GM18526 (cell line): ENCODE results near the gene CHIT1.

ENCODE experiments used
- POLR2A ChIP-seq: IDR thresholded peaks from 3 replicates; pipeline ENCODE4 v1.6.1; 2011; ENCODE audit not compliant: insufficient read length; ENCODE audit errors: extremely low read depth

CHIT1 gene

GRCh38 chr1:203207751-203208150 lies 21.7 kb downstream of the CHIT1 start:
- TF ChIP-seq POLR2A, result no peak

- TF ChIP-seq POLR2A, result no peak
Observed at GRCh38 chr1:203206129-203206687, 23.3 kb downstream of the CHIT1 start.

- no peak for TF ChIP-seq POLR2A
Observed at GRCh38 chr1:203204756-203205155, 24.7 kb downstream of the CHIT1 start.

- TF ChIP-seq POLR2A, result no peak
Observed at GRCh38 chr1:203202431-203203245, 26.8 kb downstream of the CHIT1 start.

GRCh38 chr1:203201516-203202205 lies 27.8 kb downstream of the CHIT1 start:
- no peak for TF ChIP-seq POLR2A

GRCh38 chr1:203200916-203201315 lies 28.6 kb downstream of the CHIT1 start:
- no peak for TF ChIP-seq POLR2A

DNA sequence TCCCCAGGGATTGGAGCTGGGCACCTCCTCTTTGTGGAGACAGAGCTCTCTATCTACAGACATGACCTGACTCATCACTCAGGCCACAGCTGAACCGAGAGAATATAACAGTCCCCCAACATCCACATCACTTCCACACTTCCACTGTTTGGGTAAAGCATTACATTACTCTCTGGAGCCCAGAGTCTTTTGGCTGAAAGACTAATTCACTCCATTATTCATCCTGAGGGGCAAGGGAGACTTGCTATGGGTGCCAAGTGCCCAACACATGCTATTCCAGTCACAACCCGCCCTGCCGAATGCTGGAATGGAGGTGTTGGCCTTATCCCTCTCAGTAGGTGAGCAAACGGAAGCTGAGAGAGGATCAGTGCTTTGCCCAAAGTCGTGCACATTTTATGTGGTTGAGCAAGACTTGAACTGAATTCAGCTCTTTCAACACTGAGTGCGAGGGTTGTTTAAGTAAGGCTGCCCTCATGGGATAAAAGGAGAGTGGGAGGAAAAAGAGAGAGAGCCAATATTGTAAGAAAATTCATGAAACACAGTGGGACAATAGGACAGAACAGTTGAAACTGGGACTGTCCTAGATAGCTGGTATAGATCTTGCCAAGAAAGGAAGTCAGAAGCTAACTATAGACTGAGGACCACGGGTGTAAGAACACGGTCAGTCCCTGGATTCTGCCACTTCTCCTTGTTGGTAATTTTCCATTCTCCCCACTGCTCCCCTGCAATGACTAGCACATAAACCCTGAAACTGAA lies 29.5 kb downstream of the CHIT1 start:
- no peak for TF ChIP-seq POLR2A

GRCh38 chr1:203199481-203199815 lies 30.0 kb downstream of the CHIT1 start:
- no peak for TF ChIP-seq POLR2A

DNA sequence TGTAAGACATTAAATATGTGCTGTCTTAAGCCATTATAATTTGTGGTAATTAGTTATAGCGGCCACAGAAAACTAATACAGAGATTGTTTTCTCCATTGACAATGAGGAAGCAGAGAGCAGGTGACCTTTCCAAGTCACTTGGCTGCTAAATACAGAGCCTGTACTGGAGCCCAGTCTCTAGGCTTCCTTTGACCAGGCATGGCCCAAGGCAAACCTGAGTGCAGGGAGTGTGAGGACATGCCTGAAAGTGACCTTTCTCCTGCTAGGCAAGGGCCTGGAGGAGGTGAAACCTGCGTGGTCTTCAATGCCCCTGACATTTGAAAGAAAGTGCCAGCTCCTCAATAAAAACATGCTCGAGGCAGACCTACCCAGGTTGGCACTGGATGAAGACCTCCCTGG lies 30.5 kb downstream of the CHIT1 start:
- TF ChIP-seq POLR2A, result no peak

- no peak for TF ChIP-seq POLR2A
Observed at GRCh38 chr1:203197625-203198024, 31.8 kb downstream of the CHIT1 start.

DNA sequence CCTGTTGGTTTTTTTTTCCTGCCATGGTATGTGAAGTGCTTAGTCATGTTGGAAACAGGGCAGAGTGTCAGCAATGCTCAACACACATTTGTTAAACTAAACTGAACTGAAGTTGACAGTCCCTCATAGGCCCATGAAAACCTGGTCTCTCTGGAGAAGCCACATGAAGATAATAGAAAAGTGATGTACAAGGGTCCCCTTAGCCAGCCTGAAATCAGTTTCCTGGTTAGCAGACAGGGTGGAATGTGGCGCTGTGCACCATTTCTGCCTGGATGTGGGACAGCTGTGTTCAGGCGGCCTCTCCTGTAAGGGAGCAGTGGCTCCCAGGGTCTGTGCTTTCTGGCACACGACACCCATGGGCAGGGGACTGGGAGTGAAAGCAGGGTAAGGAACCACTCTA lies 33.1 kb downstream of the CHIT1 start:
- no peak for TF ChIP-seq POLR2A

DNA sequence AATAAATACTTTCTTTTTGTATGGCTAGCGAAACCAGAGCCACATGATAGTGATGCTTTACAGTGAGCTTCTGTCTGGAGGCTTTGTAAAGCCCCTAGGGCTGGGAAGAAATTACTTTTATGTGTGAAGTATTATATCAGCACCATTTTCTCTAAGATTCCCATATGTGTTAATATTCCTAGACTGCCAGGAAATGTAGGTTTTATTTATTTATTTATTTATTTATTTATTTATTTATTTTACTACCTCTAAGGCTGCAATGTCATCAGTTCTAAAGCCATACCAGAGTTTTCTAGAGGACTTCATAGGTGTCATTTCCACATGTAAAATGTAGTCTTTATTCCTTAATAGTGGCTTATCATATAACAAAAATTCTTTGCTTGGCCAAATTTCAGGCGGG lies 38.5 kb downstream of the CHIT1 start:
- no peak for TF ChIP-seq POLR2A

DNA sequence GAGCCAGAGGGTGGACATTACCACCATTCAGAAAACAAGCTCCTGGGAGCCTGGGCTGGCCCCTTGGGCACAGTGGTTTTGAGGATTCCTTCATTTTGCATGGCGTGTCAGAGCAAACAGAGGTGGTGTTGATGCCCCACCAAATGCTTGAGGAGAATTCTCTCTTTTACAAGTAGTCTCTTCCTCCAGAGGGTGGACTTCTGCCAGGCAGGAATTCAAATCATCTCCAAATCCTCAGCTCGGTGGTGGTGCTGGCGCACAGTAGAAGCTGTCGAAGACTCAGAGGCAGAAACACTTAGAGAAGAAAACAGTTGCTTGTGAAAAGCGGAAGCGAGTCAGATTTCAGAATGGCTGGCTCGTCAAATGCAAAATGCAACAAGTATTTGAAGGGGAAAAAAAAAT lies 39.5 kb downstream of the CHIT1 start:
- no peak for TF ChIP-seq POLR2A

- TF ChIP-seq POLR2A, result no peak
Observed at GRCh38 chr1:203188686-203189232, 40.7 kb downstream of the CHIT1 start.

DNA sequence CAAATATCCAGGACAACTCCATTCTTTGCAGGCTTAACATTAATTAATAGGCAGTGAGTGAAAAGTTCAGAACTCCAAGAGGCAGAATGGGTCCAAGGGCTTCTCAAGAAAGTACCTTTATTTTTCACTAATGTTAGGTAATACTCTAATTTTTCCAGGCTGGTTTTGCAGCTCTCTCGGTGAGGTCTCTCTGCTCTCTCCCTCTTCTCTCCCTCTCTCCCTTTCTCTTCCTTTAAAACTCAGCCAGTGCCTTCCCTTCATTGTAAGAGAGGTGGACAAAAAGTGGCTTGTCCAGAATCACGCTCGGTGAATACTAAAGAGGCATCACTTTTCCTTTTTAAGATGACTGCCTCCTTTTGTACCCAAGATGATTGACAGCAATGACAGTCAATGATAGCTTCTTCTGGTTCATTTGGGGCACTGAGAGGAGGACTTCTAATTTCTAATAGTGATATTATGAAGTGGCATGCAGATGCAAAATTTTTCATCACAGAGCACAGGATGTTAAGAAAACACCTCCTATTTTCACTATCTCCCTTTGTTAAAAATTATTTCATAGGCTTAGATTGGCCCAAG lies 41.7 kb downstream of the CHIT1 start:
- no peak for TF ChIP-seq POLR2A
